HL-60/S4 treated with phorbol 12-myristate 13-acetate at 8.2 ng/mL for 4 days and 3 days (cell line): ENCODE results near the gene MICU1.
"Not testable (repeated sequence)": the region's sequence is repeated elsewhere in the genome, so short reads cannot be mapped to it uniquely, and the experiment has no call there.

Experiments used
- in situ Hi-C: fragments of 300-500 bp; cut with MboI; formaldehyde crosslinking; loops from 2 replicates; pipeline ENCODE4 v1.15.0; 2022; ENCODE audit warnings: low sequenced_read_pairs

The MICU1 gene

GRCh38 chr10:72509206-72509799 is 116.6 kb downstream of the MICU1 start:
- in situ Hi-C loops: no loop called here

- in situ Hi-C loops: no loop called here
These were observed 117.8 kb downstream of the MICU1 start for GRCh38 chr10:72508033-72508432.

- in situ Hi-C loops: no loop called here
These were observed 119.4 kb downstream of the MICU1 start for GRCh38 chr10:72506474-72506873.

GRCh38 chr10:72505435-72505834 is 120.4 kb downstream of the MICU1 start:
- in situ Hi-C loops: no loop called here

GRCh38 chr10:72503694-72504438 is 122.0 kb downstream of the MICU1 start:
- in situ Hi-C loops: no loop called here

- in situ Hi-C loops: no loop called here
These were observed 122.6 kb downstream of the MICU1 start for GRCh38 chr10:72503241-72503640.

- in situ Hi-C loops: no loop called here
These were observed 123.3 kb downstream of the MICU1 start for GRCh38 chr10:72502581-72502980.

GRCh38 chr10:72499701-72500100 is 126.2 kb downstream of the MICU1 start:
- in situ Hi-C loops: no loop called here

GRCh38 chr10:72490951-72491350 is 134.9 kb downstream of the MICU1 start:
- in situ Hi-C loops: no loop called here

- in situ Hi-C loops: no loop called here
These were observed 138.4 kb downstream of the MICU1 start for GRCh38 chr10:72487521-72487920.

GRCh38 chr10:72487116-72487515 is 138.8 kb downstream of the MICU1 start:
- in situ Hi-C loops: no loop called here

- in situ Hi-C loops: no loop called here
These were observed 140.2 kb downstream of the MICU1 start for GRCh38 chr10:72485701-72486100.

GRCh38 chr10:72484521-72484920 is 141.4 kb downstream of the MICU1 start:
- in situ Hi-C loops: no loop called here

- in situ Hi-C loops: no loop called here
These were observed 142.4 kb downstream of the MICU1 start for GRCh38 chr10:72483471-72483870.

- in situ Hi-C loops: no loop called here
These were observed 145.0 kb downstream of the MICU1 start for GRCh38 chr10:72480861-72481260.

- in situ Hi-C loops: no loop called here
These were observed 148.4 kb downstream of the MICU1 start for GRCh38 chr10:72477463-72477862.

- in situ Hi-C loops: no loop called here
These were observed 153.6 kb downstream of the MICU1 start for GRCh38 chr10:72472306-72472705.

GRCh38 chr10:72470666-72471065 is 155.2 kb downstream of the MICU1 start:
- in situ Hi-C loops: no loop called here

GRCh38 chr10:72467064-72467463 is 158.8 kb downstream of the MICU1 start:
- in situ Hi-C loops: not testable (repeated sequence)

GRCh38 chr10:72466018-72466417 is 159.9 kb downstream of the MICU1 start:
- in situ Hi-C loops: no loop called here

GRCh38 chr10:72464438-72464837 is 161.4 kb downstream of the MICU1 start:
- in situ Hi-C loops: no loop called here

- in situ Hi-C loops: no loop called here
These were observed 163.6 kb downstream of the MICU1 start for GRCh38 chr10:72462261-72462660.

- in situ Hi-C loops: no loop called here
These were observed 164.8 kb downstream of the MICU1 start for GRCh38 chr10:72461085-72461484.
